Skin of body (tissue), 2 donors: ENCODE data around the gene FGD5. TPM values are rescaled to one million over a fixed set of nuclear protein-coding genes. Genes with fewer than 3 reads are reported as not detected.
"Not testable (repeated sequence)": the region's sequence is repeated elsewhere in the genome, so short reads cannot be mapped to it uniquely, and the experiment has no call there.

Experiments used
- DNase-seq: peaks from one replicate; lab custom pipeline; 2025; lab: John Stamatoyannopoulos, UW
- total RNA-seq: library from RNA; depleted of rRNA; stranded (reverse); fragments of >200 nt; gene quantifications from one replicate; pipeline ENCODE4 v1.2.3, GENCODE V29; 2014

FGD5 gene
- total RNA-seq, 1 donor from 2014 or later, result 14.9 TPM

DNA sequence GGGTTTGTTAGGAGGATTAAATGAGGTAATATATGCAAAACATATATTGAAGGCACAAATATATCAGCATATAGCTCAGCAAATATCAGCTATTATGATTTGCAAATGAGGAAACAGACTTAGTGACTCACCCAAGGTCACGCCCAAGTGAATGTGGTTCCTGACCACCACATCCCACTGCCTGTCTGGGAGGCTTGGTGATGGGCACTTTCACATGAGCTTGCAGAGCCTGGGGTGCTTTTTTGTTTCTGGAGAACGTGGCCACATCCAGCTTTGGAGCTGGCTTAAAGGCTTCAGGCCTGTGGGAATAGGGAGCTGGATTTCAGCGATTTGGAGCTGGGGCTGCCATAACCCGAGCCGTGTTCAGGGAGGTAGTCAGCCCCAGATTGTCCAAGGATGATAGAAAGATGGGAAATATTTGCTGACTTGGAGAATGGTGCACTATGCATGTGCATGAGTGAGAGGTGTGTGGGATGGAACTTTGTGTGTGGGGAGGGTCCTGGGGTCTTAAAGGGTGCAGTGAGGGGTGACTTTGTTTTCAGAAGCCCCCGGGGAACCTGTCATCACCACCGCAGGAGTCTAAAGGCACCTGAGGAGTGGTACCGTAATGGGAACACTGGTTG, 12.0 kb upstream of the FGD5 start:
- no peak for DNase-seq

DNA sequence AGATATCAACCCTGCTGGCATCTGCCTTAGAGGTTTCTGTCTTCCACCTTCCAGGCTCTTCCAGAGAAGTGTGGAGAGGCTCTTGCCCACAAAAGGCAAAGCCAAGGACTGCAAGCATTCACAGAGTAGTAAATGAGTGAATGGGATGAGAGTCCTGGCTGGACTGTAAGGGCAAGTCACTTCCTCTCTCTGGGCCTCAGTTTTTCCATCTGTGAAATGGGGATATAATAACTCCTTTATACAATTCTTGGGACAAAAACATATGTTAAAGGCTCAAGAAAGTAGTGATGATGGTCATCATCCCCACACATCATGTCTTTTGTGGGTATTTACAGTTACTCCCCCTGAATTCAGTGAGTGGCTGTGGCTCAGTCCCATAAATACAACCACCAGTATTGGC, 10.7 kb upstream of the FGD5 start:
- DNase-seq, result no peak

DNA sequence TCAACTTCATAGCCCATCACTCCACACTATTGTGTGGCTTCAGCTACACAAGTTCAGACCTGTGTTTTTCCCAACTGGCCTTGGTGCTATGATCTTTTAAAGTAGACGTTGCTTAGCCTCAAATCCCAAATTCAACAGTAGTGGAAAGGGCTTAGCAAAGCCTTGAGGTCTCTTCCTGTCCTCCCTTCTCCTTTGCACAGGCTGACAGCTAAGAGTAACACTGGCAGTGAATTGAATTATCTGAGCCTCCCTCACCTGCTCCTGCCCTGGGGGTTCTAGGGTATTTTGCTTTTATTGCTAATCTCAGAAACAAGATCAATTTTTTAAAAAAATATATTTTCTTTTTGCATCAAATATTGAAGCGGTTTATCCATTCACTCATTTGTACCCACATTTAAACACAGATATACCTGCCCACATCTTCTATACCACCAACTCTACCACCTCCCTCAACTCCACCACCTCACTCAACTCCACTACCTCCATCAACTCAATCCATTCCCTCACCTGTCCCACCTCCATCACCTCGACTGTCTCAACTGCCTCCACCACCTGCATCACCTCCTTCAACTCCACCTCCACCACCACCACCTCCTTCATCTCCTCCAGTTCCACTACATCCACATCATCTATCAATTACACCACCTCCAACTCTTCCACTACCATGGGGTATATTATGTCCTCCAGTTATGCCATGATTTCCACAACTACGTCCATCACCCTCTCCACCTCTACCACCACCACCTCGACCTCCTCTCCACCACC, 10.1 kb upstream of the FGD5 start:
- no peak for DNase-seq

DNA sequence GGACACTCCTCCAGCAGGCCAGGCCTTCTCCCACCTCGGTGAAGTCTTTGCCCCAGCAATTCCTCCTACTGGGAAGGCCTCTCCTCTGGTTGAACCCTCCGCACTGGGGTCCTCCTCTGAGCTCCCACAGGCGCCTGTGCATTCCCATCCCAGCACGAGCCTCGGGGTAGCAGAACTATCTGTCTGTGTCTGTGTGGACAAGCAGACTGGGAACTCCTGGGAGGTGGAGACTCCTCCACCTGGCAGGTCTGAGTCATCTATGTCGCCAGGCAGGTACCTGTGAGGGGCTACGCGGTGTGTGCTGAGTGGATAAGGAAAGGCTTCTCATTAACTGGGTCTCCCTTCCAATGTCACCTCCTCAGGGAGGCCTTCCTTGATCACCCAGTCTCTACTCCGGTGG, 9.2 kb upstream of the FGD5 start:
- DNase-seq, result not testable (repeated sequence)

DNA sequence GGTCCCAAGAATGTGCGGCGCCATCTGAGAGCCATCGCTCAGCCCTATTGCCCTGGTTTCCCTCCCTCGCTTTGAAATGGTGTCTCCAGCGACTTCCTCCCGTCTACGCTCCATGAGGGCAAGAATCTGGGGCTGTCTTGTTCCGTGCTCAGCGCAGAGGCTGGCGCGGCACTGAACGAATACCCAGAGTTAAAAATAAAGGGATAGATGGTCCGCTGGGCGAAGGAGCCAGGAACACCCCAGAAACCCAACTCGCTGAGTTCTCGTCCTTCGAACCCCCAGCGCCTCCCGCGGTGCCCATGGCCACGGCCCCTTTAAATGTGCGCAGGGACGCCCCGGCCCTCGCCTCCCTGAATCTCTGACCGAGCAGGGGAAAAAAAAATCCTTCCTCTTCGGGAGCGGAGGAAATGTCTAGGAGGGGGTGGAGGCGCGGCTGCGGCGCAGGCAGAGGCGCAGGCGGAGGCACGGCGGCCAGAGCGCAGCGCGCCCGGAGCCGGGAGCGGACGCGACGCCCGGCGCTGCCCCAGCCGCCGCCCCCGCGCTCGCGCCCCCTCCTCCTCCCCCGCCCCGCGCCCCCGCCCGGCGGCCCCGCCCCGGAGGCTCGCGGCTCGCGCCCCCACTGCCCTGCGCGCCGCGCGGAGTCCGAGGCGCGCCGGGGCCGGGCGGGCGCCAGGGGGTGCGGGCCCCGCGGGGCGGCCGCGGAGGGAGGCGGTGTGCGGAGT, 8.5 kb upstream of the FGD5 start:
- no peak for DNase-seq

DNA sequence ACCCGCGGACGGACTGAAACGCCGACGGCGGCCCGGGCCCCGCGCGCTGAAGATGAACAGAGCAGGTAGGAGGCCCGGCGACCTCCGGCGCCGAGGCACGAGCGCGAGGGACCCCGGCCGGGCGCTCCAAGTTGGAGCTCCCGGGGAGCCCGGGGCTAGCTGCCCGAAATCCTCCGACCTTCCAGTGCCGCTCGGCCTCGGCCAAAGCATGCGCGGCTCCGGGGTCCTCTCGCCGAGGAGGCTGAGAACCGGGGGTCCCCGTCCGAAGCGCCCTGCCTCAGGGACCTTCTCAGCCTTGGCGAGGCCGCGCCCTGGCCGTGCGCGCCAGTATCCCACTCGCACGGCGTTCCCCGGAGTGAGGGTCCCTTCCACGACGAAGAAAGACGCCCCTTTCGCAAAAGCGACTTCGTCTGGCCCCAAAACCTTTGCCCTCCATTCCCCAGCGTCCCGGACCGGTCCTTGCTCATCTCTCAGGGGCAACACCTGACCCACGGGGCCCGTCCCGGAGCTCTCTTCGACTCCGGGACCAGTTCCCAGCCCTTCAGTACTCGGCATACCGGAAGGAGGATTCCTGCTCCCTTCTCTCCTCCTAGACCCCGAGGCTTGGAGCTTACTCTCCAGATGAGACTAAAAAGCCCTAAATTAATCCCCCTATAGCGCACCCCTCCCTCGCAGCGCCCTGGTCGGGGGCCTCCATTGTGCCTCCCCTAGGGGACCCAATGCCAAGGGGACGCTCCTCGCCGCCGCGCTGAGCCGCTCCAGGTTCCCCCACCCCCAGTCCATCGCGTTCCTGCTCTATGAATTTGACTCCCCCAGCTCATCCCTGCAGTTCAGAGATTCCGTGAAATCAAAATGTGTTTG, 7.7 kb upstream of the FGD5 start:
- DNase-seq, result no peak

DNA sequence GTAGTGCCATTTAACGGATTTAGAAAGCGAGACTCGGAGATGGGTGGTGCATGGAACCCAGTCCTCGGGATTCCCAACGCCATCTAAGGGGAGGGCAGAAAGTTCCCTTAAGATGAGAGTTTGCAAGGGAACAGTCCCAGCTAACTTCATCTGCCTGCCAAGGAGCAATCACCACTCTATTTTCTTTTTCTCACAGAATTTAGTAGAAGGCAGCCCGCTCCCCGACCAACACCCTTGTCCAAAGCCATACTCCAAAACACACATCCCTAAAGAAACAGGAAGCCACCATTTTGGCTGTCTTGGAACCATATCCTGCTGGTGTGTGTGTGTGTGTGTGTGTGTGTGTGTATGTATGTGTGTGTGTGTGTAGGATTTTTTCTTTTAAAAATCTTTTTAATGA, 7.1 kb upstream of the FGD5 start:
- DNase-seq, result no peak

DNA sequence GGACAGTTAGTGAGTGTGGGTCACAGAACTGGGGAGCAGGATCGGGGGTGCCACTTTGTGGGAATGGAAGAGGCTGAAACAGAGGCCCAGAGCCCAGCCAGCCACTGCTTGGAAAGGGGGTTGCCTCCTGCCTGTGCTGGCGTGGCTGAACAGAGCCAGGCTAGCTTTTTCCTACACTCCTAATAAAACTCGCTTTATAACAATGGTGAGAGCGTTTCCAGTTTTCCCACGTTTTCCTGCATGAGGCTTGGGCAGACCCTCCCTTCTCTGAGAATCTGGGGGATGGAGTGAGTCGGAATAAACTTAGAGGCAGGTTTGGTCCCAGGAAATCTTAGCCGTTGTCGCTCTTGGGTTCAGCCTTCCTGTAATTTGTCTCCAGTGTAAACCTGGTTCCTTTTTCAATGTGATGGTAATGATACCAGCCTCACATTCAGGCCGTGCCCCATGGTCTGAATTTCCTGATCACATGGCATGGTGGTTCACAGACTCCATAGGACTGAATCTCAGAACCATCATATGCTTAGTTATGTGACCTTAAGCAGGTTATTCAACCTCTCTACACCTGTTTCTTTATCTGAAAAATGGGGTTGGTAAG, 6.5 kb upstream of the FGD5 start:
- DNase-seq, result no peak

DNA sequence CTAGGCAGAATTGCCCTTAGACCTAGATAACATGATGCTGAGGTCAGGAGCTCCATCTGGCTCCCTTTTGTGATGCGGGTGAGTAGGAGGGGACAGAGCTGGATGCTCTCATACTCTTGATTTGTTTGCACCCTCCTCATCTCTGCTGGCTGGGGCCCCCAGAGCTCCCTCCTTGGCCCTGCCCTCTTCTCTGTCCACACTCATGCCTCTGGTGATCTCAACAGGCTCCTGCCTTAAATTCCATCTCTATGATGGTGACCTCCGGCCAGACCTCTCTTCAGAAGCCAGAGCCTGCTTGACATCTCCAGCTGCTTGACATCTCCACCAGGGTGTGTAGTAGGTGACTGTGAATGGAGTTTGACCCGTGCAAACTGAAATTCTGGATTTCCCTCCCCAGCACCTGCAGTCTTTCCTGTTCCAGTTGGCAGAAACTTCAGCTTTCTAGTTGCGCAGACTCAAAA, 4.3 kb upstream of the FGD5 start:
- DNase-seq, result no peak

DNA sequence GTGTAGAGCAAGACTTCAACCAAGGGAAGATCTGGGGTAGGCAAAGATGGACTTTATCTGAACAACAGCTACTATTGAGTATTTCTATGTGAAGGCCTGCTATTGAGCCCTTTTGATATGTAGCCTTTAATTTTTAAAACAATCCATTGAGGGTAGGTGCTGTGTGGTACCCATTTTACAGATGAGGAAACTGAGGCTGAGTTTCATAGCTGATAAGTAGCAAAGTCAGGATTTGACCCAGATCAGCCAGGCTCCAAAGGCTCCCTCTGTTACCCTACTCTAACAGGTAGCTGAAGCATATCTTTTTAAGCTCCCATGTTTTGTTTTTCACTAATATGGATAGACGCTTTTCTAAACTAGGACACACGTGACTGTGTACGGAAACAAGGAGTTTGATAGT, 2.4 kb upstream of the FGD5 start:
- no peak for DNase-seq

DNA sequence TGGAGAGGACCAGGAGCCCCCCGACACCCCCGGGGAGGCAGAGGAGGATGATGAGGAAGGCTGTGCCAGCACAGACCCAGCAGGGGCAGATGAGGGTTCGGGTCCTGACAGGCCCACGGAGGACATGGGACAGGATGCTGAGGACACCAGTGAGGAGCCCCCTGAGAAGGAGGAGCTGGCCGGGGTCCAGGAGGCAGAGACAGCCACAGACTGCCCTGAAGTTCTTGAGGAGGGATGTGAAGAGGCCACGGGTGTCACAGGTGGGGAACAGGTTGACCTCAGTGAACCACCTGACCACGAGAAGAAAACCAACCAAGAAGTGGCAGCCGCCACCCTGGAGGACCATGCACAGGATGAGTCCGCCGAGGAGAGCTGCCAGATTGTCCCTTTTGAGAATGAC, 909 bp downstream of the FGD5 start:
- no peak for DNase-seq

DNA sequence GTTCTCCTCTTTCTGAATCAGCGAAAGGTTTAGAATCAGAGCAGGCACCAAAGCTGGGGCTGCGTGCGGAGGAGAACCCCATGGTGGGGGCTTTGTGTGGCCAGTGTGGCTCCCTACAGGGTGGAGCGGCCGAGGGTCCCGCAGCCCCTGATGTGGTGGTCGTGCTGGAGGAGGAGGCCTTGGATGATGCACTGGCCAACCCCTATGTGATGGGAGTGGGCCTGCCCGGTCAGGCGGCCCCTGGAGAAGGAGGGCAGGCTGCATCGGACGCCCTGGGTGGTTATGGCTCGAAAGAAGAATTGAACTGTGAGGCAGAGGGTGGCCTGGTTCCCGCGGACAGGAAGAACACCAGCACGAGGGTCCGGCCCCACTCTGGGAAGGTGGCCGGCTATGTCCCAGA, 1.4 kb downstream of the FGD5 start:
- DNase-seq, result no peak

DNA sequence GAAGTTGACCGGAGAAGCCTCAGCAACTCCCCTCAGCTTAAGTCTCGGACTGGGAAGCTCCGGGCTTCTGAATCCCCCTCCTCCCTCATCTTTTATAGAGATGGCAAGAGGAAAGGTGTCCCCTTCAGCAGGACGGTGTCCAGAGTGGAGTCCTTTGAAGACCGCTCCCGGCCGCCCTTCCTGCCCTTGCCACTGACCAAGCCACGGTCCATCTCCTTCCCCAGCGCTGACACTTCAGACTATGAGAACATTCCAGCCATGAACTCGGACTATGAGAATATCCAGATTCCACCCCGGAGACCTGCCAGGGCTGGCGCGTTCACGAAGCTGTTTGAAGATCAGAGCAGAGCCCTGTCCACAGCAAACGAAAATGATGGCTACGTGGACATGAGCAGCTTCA, 2.4 kb downstream of the FGD5 start:
- DNase-seq, result no peak

DNA sequence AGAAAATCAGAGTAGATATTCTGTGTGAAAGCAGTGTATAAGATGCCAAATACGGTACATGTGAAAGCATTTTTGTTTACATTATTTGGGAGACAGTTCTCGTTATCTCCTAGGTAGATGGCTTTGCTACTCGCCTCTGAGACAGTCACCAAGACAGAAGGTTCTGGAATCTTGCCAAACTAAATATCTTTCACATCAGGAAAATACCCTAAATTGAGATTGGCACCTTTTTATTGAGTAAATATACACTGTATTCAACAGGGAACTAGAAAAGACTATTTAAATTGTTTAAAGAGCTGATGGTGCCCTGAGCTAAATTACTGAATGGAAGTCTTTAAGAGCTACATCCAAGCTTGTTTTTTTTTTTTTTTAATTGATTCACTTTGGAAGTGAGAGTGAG, 3.4 kb downstream of the FGD5 start:
- no peak for DNase-seq

DNA sequence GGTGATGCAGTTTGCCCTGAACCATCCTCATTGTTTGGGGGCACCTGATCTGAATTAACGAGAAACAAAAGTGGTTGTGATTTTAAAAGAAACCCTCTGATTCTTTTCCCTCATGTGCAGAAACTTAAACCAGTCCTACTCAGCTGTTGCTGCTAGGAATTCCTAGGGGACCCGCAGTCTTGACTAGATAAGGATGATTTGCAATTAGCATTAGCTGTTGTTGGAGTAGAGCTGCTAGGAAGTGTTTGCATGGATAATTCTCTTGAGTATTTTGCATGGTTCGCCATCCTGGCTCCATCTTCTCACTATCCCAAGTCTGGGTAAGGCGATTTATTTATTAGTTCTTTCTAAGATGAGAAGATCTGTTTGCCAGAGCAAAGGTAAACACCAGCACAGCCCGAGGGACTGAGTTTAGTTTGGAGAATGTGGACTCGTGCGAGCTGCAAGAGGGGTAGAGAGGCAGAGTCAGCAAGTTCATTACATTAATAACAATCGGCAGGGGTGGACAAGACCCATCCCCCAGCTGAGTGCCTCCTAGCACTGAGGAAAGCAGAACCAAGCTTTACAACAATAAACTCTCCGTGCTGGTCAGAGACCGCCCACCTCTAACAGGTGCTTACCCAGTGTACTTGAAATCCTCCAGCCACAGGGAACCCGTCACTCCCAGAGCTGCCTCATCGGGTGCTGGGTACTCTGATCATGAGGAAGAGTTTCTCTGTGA, 4.1 kb downstream of the FGD5 start:
- no peak for DNase-seq

DNA sequence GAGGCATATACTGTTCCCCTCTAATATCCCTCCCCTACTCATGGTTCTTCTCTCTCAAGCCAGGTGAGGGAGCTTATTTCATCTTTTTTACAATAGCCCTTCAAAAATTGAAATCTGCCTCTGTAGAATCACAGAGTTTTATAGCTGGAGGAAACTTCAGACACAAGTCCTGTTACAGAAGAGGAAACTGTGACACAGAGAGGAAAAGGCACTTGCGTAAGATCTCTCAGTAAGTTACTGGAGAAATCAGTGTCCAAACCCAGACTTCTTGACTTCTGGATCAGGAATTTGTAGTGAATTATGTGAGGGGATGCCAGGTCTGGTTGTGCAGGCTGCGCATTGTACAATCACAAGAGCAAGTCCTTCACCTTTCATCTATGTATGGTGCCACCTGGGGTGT, 4.6 kb downstream of the FGD5 start:
- DNase-seq, result no peak

DNA sequence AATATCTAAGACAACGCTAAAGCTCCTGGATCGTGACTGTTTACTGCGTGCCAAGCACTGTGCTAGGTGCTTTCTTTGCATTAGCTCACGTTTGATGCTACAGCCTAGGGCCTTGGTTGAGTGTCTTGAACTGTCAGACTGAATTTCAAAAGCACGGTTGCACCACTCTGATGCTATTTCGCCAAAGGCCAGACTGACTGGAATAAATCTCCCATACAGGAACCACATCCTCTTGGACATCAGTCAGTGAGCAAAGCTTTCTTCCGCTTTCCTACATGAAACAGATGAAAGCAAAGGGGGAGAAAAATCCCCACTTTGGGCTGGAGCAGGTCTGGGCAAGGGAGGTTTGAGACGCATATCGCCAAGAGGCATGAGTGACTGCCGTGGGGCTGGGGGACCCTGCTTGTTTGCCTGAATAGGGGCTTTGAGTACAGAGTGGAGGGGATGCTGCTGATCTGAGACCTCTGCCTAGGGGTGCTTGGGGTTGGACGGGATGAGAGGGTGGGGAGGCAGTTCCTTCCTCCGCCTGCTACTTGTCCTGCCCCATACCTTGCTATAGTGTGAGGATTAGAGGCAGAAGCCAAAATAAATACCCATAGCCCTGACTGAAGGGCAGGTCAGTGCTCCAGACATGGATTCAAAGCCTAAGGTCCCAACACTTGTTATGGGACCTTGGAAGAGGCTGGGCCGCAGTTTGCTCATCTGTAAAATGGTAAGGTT, 5.3 kb downstream of the FGD5 start:
- DNase-seq, result no peak

DNA sequence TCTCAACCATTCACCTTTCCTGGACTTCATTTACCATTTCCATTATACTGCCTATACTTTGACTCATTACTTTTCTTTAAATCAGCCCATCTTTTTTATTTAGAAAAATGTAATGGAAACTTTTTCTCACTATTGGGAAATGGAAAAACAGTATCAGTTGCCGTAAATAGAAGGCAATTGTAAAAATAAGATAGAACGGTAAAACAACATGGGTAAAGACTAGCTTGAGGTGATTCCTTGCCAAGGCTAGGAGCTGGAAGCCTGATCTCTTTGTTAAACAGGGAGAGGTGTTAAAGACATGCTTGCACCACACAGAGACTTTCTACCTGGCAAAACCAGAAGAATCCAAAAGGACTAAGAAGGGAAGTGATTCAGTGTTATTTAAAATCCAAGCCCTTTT, 5.9 kb downstream of the FGD5 start:
- no peak for DNase-seq

DNA sequence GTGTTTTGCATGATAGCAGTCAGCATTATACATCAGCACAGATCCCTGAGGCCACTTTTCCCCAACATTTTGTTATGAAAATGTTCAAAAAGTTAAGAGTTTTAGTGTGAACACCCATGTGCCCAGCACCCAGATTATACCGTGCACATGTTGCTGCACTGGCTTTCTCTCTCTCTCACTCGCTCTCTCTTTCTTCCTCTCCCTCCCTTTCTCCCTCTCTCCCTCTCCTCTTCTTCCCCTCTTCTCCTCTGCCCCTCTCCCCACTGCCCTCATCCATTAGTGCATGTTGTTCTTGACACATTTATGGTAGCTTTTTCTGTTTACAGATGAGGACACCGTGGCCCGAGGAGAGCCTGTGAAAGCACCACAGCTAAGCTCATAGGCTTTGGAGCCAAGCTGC, 7.3 kb downstream of the FGD5 start:
- no peak for DNase-seq

DNA sequence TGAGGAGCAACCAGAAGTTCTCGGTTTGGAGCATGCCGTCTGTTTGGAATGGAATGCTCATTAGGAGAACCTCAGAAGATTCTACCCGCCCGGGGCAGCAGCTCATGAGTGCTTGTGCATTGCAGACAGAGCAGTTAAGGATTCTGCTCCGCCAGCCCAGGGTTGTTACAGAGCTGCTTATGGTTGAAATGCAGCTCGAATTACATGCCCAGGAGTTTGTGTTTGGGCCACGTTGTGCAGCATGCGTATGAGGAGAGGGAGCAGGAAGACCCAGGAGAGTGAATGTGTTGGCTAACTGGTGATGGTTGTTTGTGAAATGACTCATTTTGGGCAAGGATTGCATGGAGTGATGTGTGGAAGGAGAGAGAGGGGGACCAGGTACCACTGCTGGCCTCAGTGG, 9.0 kb downstream of the FGD5 start:
- DNase-seq, result no peak
